Activated CD4-positive, alpha-beta memory T cell treated with anti-CD3 and anti-CD28 coated beads for 36 hours (primary cell): Measurements from ENCODE around the gene TIGAR. TPM values are rescaled to one million over a fixed set of nuclear protein-coding genes. Genes with fewer than 3 reads are reported as not detected.

Source experiments
- CTCF ChIA-PET: fragments of 350-600 bp; sonication (Branson Sonifier 250); formaldehyde crosslinking; loops from one replicate; lab custom pipeline; 2021; ENCODE audit warnings: antibody characterized with exemption, inconsistent platforms; lab: Charles Lee
- POLR2A ChIA-PET: fragments of 350-600 bp; sonication (Branson Sonifier 250); formaldehyde crosslinking; loops from one replicate; lab custom pipeline; 2021; ENCODE audit warnings: antibody characterized with exemption; lab: Charles Lee
- DNase-seq: peaks from one replicate; pipeline ENCODE4 v3.0.0-alpha.2; 2020
- H3K27ac Mint-ChIP-seq: one replicate; pipeline ENCODE4 v1.8.0; 2021; ENCODE audit warnings: mixed read lengths
- H3K27me3 Mint-ChIP-seq: one replicate; pipeline ENCODE4 v1.8.0; 2021; ENCODE audit warnings: mixed read lengths
- H3K36me3 Mint-ChIP-seq: one replicate; pipeline ENCODE4 v1.8.0; 2021; ENCODE audit warnings: mixed read lengths
- H3K4me1 Mint-ChIP-seq: one replicate; pipeline ENCODE4 v1.8.0; 2021; ENCODE audit warnings: low read depth, mixed read lengths
- H3K4me3 Mint-ChIP-seq: one replicate; pipeline ENCODE4 v1.8.0; 2021; ENCODE audit warnings: mild to moderate bottlenecking, mixed read lengths
- H3K9me3 Mint-ChIP-seq: one replicate; pipeline ENCODE4 v1.8.0; 2021; ENCODE audit warnings: mixed read lengths
- intact Hi-C: fragments of 100-400 bp; cut with micrococcal nuclease; formaldehyde crosslinking; loops from one replicate; pipeline ENCODE4 v1.15.1; 2023
- total RNA-seq, 2 experiments: library from RNA; stranded (reverse); gene quantifications; one replicate each; pipeline ENCODE4 v1.2.3, GENCODE V29; 2021

TIGAR gene
- total RNA-seq, 2 experiments from 2014 or later, result 12.0 to 13.6 TPM

DNA sequence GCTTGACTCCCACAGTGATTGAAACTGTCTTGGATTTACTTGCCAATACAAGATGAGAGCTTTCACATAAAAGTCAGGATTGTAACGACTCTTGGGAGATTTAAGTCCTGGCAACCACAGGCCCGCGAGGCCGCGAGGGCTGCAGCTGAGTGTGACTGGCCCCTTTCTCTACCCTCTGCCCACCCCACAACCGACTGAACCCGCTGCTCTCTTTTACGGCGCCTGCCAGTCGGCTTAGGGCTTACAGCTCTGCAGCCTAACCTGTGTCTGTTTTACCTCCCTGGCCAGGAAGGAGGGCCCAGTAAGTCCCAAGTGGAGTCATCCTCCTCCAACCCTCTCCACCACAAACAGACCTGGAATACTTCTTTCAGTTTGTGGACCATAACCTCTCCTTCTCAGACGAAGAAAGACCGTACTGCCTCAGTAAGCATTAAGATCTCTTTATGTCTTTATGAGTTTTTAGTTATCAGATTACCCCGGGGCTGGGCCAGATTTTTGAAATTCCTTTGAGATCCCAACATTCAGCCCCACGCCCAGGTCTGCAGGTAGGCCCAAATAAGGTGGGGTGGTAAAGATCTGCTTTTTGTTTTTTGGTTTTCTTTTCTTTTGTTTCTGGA is 12.6 kb upstream of the TIGAR start:
- peak overlapping the region; percentile 33 for H3K27ac Mint-ChIP-seq
- H3K36me3 Mint-ChIP-seq, result peaks cover 31% of the 10 kb centered on the region
- H3K27me3 Mint-ChIP-seq, result no peaks in the 10 kb centered on the region
- H3K9me3 Mint-ChIP-seq, result no peaks in the 10 kb centered on the region
- CTCF ChIA-PET, result no interaction called here
- intact Hi-C loops, result no loop called here
- H3K4me1 Mint-ChIP-seq, result peaks cover 2% of the 10 kb centered on the region
- DNase-seq, result no peak
- POLR2A ChIA-PET, result no interaction called here
- H3K4me3 Mint-ChIP-seq, result no peak overlapping the region

- DNase-seq, result no peak
- ChIA-PET POLR2A (no interaction called here), CTCF (no interaction called here)
- Mint-ChIP-seq H3K27me3 (no peaks in the 10 kb centered on the region), H3K36me3 (peaks cover 16% of the 10 kb centered on the region), H3K4me3 (no peak overlapping the region), H3K9me3 (no peaks in the 10 kb centered on the region), H3K27ac (no peak overlapping the region), H3K4me1 (peaks cover 2% of the 10 kb centered on the region)
- intact Hi-C loops, result no loop called here
Observed at GRCh38 chr12:4311776-4312175, 9.2 kb upstream of the TIGAR start.

DNA sequence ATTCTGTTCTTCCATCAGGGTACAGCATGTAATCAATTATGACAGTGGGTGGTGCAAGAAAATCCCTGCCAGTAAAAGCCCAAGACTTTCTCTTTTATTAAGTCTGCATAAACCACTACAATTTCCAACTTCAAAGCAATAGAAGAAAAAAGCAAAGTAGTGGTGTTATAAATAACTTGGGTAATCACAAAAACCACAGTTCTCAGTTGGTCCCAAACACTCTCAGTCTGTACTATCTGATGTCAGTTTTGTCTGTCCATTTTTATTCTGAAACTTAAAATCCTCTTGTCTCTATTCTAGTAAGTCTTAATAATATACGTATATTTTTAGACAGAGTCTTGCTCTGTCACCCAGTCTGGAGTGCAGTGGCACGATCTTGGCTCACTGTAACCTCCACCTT is 8.8 kb upstream of the TIGAR start:
- H3K9me3 Mint-ChIP-seq, result no peaks in the 10 kb centered on the region
- no peaks in the 10 kb centered on the region for H3K27me3 Mint-ChIP-seq
- peaks cover 2% of the 10 kb centered on the region for H3K4me1 Mint-ChIP-seq
- H3K27ac Mint-ChIP-seq, result no peak overlapping the region
- ChIA-PET CTCF (no interaction called here), POLR2A (no interaction called here)
- H3K36me3 Mint-ChIP-seq, result peaks cover 12% of the 10 kb centered on the region
- DNase-seq, result no peak
- intact Hi-C loops, result no loop called here
- no peak overlapping the region for H3K4me3 Mint-ChIP-seq

- Mint-ChIP-seq H3K27me3 (no peaks in the 10 kb centered on the region), H3K36me3 (peaks cover 4% of the 10 kb centered on the region), H3K4me3 (peak overlapping the region; percentile 94), H3K27ac (peak overlapping the region; percentile 75), H3K9me3 (no peaks in the 10 kb centered on the region), H3K4me1 (peaks cover 32% of the 10 kb centered on the region)
- no peak for DNase-seq
- intact Hi-C loops, result loop anchor here (2.0 to 10.0 kb wide), 4 partner anchors 28 to 568 kb away; partner anchors contain the start of genes CRACR2A and RAD51AP1
- CTCF ChIA-PET, result no interaction called here
- POLR2A ChIA-PET, result no interaction called here
Observed at GRCh38 chr12:4320497-4320852, 538 bp upstream of the TIGAR start.

- no peaks in the 10 kb centered on the region for H3K27me3 Mint-ChIP-seq
- peak overlapping the region; percentile 3 for H3K4me3 Mint-ChIP-seq
- ChIA-PET CTCF (interaction anchor here (1.2 to 2.1 kb wide), 2 partner anchors 8 to 74 kb away, joined by 4 to 5 read pairs; no protein-coding TSS in a partner anchor), POLR2A (interaction anchor here (1.6 kb wide), 1 partner anchor 30 kb away, joined by 4 read pairs; no protein-coding TSS in a partner anchor)
- DNase-seq, result no peak
- peaks cover 7% of the 10 kb centered on the region for H3K36me3 Mint-ChIP-seq
- no peak overlapping the region for H3K27ac Mint-ChIP-seq
- H3K4me1 Mint-ChIP-seq, result peaks cover 38% of the 10 kb centered on the region
- no peaks in the 10 kb centered on the region for H3K9me3 Mint-ChIP-seq
- intact Hi-C loops, result loop anchor here (10.0 kb wide), 1 partner anchor 212 kb away; the partner anchor contains the start of gene RAD51AP1
Observed at GRCh38 chr12:4322726-4323125, 1.7 kb downstream of the TIGAR start.

- intact Hi-C loops, result loop anchor here (10.0 kb wide), 1 partner anchor 211 kb away; the partner anchor contains the start of gene RAD51AP1
- Mint-ChIP-seq H3K27me3 (no peaks in the 10 kb centered on the region), H3K27ac (no peak overlapping the region), H3K4me1 (peaks cover 38% of the 10 kb centered on the region), H3K9me3 (no peaks in the 10 kb centered on the region), H3K4me3 (no peak overlapping the region), H3K36me3 (peaks cover 7% of the 10 kb centered on the region)
- DNase-seq, result no peak
- CTCF ChIA-PET, result interaction anchor here (1.2 kb wide), 1 partner anchor 73 kb away, joined by 4 read pairs; no protein-coding TSS in a partner anchor
- POLR2A ChIA-PET, result no interaction called here
Observed at GRCh38 chr12:4323396-4323795, 2.4 kb downstream of the TIGAR start.

GRCh38 chr12:4324366-4324765 is 3.4 kb downstream of the TIGAR start:
- ChIA-PET POLR2A (interaction anchor here (0.6 kb wide), 1 partner anchor 292 kb away, joined by 4 read pairs; no protein-coding TSS in a partner anchor), CTCF (no interaction called here)
- no peak overlapping the region for H3K27ac Mint-ChIP-seq
- no peaks in the 10 kb centered on the region for H3K27me3 Mint-ChIP-seq
- H3K4me3 Mint-ChIP-seq, result no peak overlapping the region
- peaks cover 8% of the 10 kb centered on the region for H3K36me3 Mint-ChIP-seq
- H3K9me3 Mint-ChIP-seq, result no peaks in the 10 kb centered on the region
- intact Hi-C loops, result loop anchor here (10.0 kb wide), 1 partner anchor 210 kb away; the partner anchor contains the start of gene RAD51AP1
- H3K4me1 Mint-ChIP-seq, result peaks cover 37% of the 10 kb centered on the region
- DNase-seq, result no peak

GRCh38 chr12:4325966-4326365 is 5.0 kb downstream of the TIGAR start:
- CTCF ChIA-PET, result no interaction called here
- H3K36me3 Mint-ChIP-seq, result peaks cover 8% of the 10 kb centered on the region
- DNase-seq, result no peak
- H3K9me3 Mint-ChIP-seq, result no peaks in the 10 kb centered on the region
- POLR2A ChIA-PET, result no interaction called here
- no peaks in the 10 kb centered on the region for H3K27me3 Mint-ChIP-seq
- no peak overlapping the region for H3K27ac Mint-ChIP-seq
- peaks cover 33% of the 10 kb centered on the region for H3K4me1 Mint-ChIP-seq
- intact Hi-C loops, result loop anchor here (10.0 kb wide), 1 partner anchor 209 kb away; the partner anchor contains the start of gene RAD51AP1
- no peak overlapping the region for H3K4me3 Mint-ChIP-seq

DNA sequence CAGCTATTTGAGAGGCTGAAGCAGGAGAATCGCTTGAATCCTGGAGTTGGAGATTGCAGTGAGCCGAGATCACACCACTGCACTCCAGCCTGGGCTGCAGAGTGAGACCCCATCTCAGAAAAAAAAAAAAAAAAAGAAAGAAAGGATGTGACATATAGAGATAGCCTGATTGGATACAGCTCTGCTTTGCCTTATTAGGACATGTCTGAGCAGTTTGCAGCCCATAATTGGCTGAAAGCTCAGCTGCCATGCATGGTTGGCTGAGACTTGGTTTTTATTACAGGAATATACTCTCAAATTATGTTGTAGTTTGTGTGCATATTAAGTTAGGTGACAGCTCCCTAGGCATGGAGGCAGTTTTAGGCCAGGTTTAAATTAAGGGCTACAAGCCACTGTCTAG is 6.3 kb downstream of the TIGAR start:
- H3K4me1 Mint-ChIP-seq, result peaks cover 26% of the 10 kb centered on the region
- no peak for DNase-seq
- CTCF ChIA-PET, result no interaction called here
- no peak overlapping the region for H3K4me3 Mint-ChIP-seq
- intact Hi-C loops, result loop anchor here (10.0 kb wide), 1 partner anchor 208 kb away; the partner anchor contains the start of gene RAD51AP1
- peaks cover 8% of the 10 kb centered on the region for H3K36me3 Mint-ChIP-seq
- H3K27ac Mint-ChIP-seq, result no peak overlapping the region
- no peaks in the 10 kb centered on the region for H3K9me3 Mint-ChIP-seq
- no peaks in the 10 kb centered on the region for H3K27me3 Mint-ChIP-seq
- POLR2A ChIA-PET, result no interaction called here

DNA sequence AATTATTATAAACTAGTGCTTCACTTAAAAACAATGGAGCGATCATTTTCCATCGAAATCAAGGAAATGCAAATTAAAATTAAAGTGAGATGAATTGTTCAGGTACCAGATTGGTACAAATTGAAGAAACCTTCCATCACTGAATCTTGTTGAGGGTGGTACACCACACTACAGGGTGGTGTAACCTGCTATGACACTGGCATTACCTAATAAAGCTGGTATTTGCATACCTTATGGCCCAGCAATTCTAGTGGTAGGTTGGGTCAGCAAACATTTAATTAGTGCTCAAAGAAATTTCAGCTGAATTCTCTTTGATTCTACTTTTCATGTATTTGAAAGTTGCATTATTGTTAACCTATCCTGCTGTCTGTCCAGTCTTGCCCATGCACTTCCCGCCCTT is 9.2 kb downstream of the TIGAR start:
- no peak for DNase-seq
- Mint-ChIP-seq H3K4me1 (peaks cover 10% of the 10 kb centered on the region), H3K4me3 (no peak overlapping the region), H3K36me3 (peaks cover 9% of the 10 kb centered on the region), H3K9me3 (no peaks in the 10 kb centered on the region), H3K27ac (no peak overlapping the region), H3K27me3 (no peaks in the 10 kb centered on the region)
- intact Hi-C loops, result no loop called here
- ChIA-PET CTCF (interaction anchor here (1.1 to 1.6 kb wide), 2 partner anchors 8 to 93 kb away, joined by 3 to 5 read pairs; partner anchors contain the start of gene TIGAR), POLR2A (no interaction called here)

DNA sequence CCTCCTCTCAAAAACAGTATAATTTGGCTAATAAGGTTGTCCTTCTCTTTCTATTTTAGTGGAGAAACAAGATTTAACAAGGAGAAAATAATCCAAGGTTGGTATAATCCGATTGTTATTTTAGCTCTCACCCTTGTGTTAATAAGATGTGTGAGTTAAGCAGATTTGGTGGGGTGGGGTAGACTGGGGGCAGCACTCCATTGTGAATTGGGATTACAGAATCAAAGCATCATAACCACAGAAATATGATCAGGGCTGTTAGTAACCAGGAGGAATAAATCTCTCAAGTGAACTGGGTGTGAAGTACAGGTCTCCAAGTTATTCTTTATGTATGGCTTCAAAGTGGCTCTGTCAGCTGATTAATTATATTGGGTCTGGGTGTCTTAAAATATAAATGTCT is 10.2 kb downstream of the TIGAR start:
- CTCF ChIA-PET, result interaction anchor here (1.6 kb wide), 1 partner anchor 9 kb away, joined by 5 read pairs; the partner anchor contains the start of gene TIGAR
- Mint-ChIP-seq H3K27me3 (no peaks in the 10 kb centered on the region), H3K36me3 (peaks cover 9% of the 10 kb centered on the region), H3K27ac (no peak overlapping the region), H3K4me1 (peaks cover 7% of the 10 kb centered on the region), H3K9me3 (no peaks in the 10 kb centered on the region), H3K4me3 (no peak overlapping the region)
- DNase-seq, result no peak
- intact Hi-C loops, result no loop called here
- POLR2A ChIA-PET, result no interaction called here

GRCh38 chr12:4331842-4332241 is 10.8 kb downstream of the TIGAR start:
- no peaks in the 10 kb centered on the region for H3K27me3 Mint-ChIP-seq
- POLR2A ChIA-PET, result no interaction called here

More at GRCh38 chr12:4331842-4332241, 10.8 kb downstream of the TIGAR start:
- no peak for DNase-seq
- intact Hi-C loops, result no loop called here
- Mint-ChIP-seq H3K27ac (no peak overlapping the region), H3K4me1 (peaks cover 5% of the 10 kb centered on the region), H3K36me3 (peaks cover 13% of the 10 kb centered on the region), H3K4me3 (no peak overlapping the region), H3K9me3 (no peaks in the 10 kb centered on the region)
- CTCF ChIA-PET, result no interaction called here
